ENCODE results near the gene NOP53.

DNA sequence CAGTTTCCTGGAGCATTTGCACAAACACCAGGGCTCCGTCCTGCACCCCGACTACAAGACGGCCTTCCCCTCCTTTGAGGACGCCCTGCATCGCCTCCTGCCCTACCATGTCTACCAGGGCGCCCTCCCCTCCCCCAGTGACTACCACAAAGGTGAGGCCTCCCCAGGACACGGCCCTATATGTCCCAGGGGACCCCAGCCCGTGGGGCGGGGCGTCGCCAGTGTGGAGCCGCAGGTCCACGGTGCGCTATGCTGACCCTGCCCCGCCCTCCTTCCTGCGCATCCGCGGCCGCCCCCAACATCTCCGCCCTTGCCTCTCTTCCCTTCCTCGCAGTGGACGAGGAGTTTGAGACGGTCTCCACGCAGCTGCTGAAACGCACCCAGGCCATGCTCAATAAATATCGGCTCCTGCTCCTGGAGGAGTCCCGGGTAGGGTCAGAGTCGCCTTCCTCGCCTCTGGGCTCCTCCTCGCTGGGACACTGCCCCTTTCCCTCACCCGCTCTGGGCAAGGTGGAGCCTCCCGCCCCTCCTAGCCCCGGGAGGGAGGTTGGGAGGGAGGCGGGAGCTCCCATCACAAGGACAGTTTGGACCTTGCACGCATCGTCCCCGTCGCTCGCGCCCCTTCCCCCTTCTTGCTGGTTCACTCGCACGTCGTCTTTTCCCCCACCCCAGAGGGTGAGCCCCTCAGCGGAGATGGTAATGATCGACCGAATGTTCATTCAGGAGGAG lies 46.6 kb upstream of the NOP53 start:
- TF ChIP-seq FOXA3 (CRISPR knock-in tag; IDR thresholded peaks at IDR 0.05) (no peak), ZNF672 (CRISPR knock-in tag; IDR thresholded peaks at IDR 0.05) (no peak), SIN3A (IDR thresholded peaks at IDR 0.05; ENCODE audit: borderline replicate concordance, low read depth, low read length) (no peak), NCOA1 (CRISPR knock-in tag; IDR thresholded peaks at IDR 0.05) (no peak), NBN (conservative IDR thresholded peaks at IDR 0.05) (no peak), PHF8 (CRISPR knock-in tag; IDR thresholded peaks at IDR 0.05) (no peak), MED13 (CRISPR knock-in tag; IDR thresholded peaks at IDR 0.05) (no peak)
- TF ChIP-seq, protein P1, sequence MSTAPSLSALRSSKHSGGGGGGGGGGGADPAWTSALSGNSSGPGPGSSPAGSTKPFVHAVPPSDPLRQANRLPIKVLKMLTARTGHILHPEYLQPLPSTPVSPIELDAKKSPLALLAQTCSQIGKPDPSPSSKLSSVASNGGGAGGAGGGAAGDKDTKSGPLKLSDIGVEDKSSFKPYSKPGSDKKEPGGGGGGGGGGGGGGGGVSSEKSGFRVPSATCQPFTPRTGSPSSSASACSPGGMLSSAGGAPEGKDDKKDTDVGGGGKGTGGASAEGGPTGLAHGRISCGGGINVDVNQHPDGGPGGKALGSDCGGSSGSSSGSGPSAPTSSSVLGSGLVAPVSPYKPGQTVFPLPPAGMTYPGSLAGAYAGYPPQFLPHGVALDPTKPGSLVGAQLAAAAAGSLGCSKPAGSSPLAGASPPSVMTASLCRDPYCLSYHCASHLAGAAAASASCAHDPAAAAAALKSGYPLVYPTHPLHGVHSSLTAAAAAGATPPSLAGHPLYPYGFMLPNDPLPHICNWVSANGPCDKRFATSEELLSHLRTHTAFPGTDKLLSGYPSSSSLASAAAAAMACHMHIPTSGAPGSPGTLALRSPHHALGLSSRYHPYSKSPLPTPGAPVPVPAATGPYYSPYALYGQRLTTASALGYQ (CRISPR knock-in tag; IDR thresholded peaks at IDR 0.05), result no peak
- TF ChIP-seq, protein P2, sequence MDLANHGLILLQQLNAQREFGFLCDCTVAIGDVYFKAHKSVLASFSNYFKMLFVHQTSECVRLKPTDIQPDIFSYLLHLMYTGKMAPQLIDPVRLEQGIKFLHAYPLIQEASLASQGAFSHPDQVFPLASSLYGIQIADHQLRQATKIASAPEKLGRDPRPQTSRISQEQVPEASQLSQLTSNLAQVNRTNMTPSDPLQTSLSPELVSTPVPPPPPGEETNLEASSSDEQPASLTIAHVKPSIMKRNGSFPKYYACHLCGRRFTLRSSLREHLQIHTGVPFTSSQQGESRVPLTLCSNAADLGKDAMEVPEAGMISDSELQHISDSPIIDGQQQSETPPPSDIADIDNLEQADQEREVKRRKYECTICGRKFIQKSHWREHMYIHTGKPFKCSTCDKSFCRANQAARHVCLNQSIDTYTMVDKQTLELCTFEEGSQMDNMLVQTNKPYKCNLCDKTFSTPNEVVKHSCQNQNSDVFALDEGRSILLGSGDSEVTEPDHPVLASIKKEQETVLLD (CRISPR knock-in tag; IDR thresholded peaks at IDR 0.05; ENCODE audit: low read depth), result no peak
- TF ChIP-seq, protein P3, sequence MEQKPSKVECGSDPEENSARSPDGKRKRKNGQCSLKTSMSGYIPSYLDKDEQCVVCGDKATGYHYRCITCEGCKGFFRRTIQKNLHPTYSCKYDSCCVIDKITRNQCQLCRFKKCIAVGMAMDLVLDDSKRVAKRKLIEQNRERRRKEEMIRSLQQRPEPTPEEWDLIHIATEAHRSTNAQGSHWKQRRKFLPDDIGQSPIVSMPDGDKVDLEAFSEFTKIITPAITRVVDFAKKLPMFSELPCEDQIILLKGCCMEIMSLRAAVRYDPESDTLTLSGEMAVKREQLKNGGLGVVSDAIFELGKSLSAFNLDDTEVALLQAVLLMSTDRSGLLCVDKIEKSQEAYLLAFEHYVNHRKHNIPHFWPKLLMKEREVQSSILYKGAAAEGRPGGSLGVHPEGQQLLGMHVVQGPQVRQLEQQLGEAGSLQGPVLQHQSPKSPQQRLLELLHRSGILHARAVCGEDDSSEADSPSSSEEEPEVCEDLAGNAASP (CRISPR knock-in tag; IDR thresholded peaks at IDR 0.05; ENCODE audit: borderline replicate concordance), result no peak
